GM23338 (cell line): ENCODE measurements around the gene ELAVL4.

Source experiments
- CREB1 ChIP-seq: fragments of 250-450 bp; sonication (Bioruptor Pico); IDR thresholded peaks from 2 replicates; pipeline ENCODE4 v1.5.0; 2020; ENCODE audit warnings: low read depth, mild to moderate bottlenecking, moderate library complexity
- CTCF ChIP-seq, 2 experiments: fragments of 200-600 bp in 1 of 2; sonication (generic) in 1 of 2; conservative IDR thresholded peaks; 2 replicates each; pipeline versions ENCODE4 v1.5.1 to v1.6.1; 2016 to 2017; ENCODE audit warnings: antibody characterized with exemption in 2 of 2, low read depth in 2 of 2, mild to moderate bottlenecking in 2 of 2, moderate library complexity in 1 of 2
- EZH2 ChIP-seq: fragments of 200-600 bp; sonication (generic); IDR thresholded peaks from one replicate; pipeline ENCODE4 v1.8.0; 2017; ENCODE audit warnings: antibody characterized with exemption, mild to moderate bottlenecking, low read depth; ENCODE audit not compliant: unreplicated experiment
- EZH2phosphoT487 ChIP-seq: fragments of 200-600 bp; sonication (generic); IDR thresholded peaks from one replicate; pipeline ENCODE4 v1.8.1; 2018; ENCODE audit warnings: antibody characterized with exemption; ENCODE audit not compliant: unreplicated experiment
- JUNB ChIP-seq: IDR thresholded peaks from one replicate; pipeline ENCODE4 v1.6.1; 2016; ENCODE audit warnings: antibody characterized with exemption; ENCODE audit not compliant: unreplicated experiment
- NANOG ChIP-seq: IDR thresholded peaks from 2 replicates; pipeline ENCODE4 v1.6.1; 2016; ENCODE audit warnings: antibody characterized with exemption, borderline replicate concordance
- POLR2AphosphoS5 ChIP-seq: IDR thresholded peaks from 2 replicates; pipeline ENCODE4 v1.6.1; 2016; ENCODE audit warnings: antibody characterized with exemption, low read depth

- no peak for TF ChIP-seq EZH2phosphoT487
- no peak for TF ChIP-seq CTCF (conservative IDR thresholded peaks at IDR 0.05; ENCODE audit: low read depth in 2 of 2)
- TF ChIP-seq EZH2: no peak
- TF ChIP-seq JUNB: no peak
- no peak for TF ChIP-seq CREB1
- TF ChIP-seq POLR2AphosphoS5: no peak
- TF ChIP-seq NANOG: no peak
Measured at GRCh38 chr1:50243939-50244338, 135.2 kb downstream of the ELAVL4 start.
